SK-N-SH (cell line): ENCODE data around the gene KIF13A. TPM values are rescaled to one million over a fixed set of nuclear protein-coding genes. Genes with fewer than 3 reads are reported as not detected.

Experiments
- CTCF ChIA-PET: fragments of 300-600, 350-600 bp; formaldehyde crosslinking; extraction: SDS; loops from one replicate; lab custom pipeline; 2021; lab: Yijun Ruan, JAX
- POLR2A ChIA-PET: fragments of 350-600 bp; sonication (Branson Sonifier 250); formaldehyde crosslinking; extraction: SDS; loops from one replicate; lab custom pipeline; 2020; ENCODE audit warnings: antibody characterized with exemption, inconsistent platforms; lab: Yijun Ruan, JAX
- DNase-seq: peaks from one replicate; pipeline ENCODE4 v3.0.0; 2012
- H2AFZ ChIP-seq: fragments of 200-600 bp; sonication (generic); 2 replicates; pipeline ENCODE4 v1.8.1; 2016; ENCODE audit warnings: antibody characterized with exemption, mild to moderate bottlenecking, low read depth
- H3F3A ChIP-seq: fragments of 200-600 bp; sonication (generic); replicated peaks from 2 replicates; pipeline ENCODE3; 2016; ENCODE audit warnings: antibody characterized with exemption, mild to moderate bottlenecking; ENCODE audit not compliant: insufficient read depth
- H3K27ac ChIP-seq, 2 experiments: fragments of 200-500 bp in 1 of 2; fragments of 200-600 bp in 1 of 2; sonication (Bioruptor generic) in 1 of 2; sonication (generic), shearing (Covaris generic) in 1 of 2; 2 replicates each; pipeline versions ENCODE4 v1.5.1 to v1.6.1; 2014 to 2016; ENCODE audit warnings: low read depth in 2 of 2, inconsistent platforms in 1 of 2, low read length in 1 of 2, mild to moderate bottlenecking in 1 of 2, mixed read lengths in 1 of 2
- H3K27me3 ChIP-seq: fragments of 200-600 bp; sonication (generic), shearing (Covaris generic); 2 replicates; pipeline ENCODE4 v1.6.1; 2016; ENCODE audit warnings: mixed run types; ENCODE audit not compliant: insufficient read depth
- H3K36me3 ChIP-seq, 2 experiments: fragments of 200-500 bp in 1 of 2; fragments of 200-600 bp in 1 of 2; sonication (Bioruptor generic) in 1 of 2; sonication (generic) in 1 of 2; replicated peaks in 1 of 2; 2 replicates each; pipeline versions ENCODE3 to v1.5.1; 2014 to 2016; ENCODE audit warnings: low read length in 1 of 2, mild to moderate bottlenecking in 1 of 2; ENCODE audit not compliant: insufficient read depth in 2 of 2, control insufficient read depth in 1 of 2
- H3K4me1 ChIP-seq, 2 experiments: fragments of 200-500 bp in 1 of 2; fragments of 200-600 bp in 1 of 2; sonication (Bioruptor generic) in 1 of 2; sonication (generic), shearing (Covaris generic) in 1 of 2; 2 replicates each; pipeline versions ENCODE4 v1.5.1 to v1.6.1; 2014 to 2016; ENCODE audit warnings: low read depth in 1 of 2, low read length in 1 of 2, mixed run types in 1 of 2; ENCODE audit not compliant: insufficient read depth in 2 of 2, control insufficient read depth in 1 of 2
- H3K4me2 ChIP-seq: fragments of 200-600 bp; sonication (generic), shearing (Covaris generic); 2 replicates; pipeline ENCODE4 v1.6.1; 2017; ENCODE audit warnings: mixed run types
- H3K4me3 ChIP-seq, 2 experiments: fragments of 200-500 bp in 1 of 2; fragments of 200-600 bp in 1 of 2; sonication (Bioruptor generic) in 1 of 2; sonication (generic), shearing (Covaris generic) in 1 of 2; 2 replicates each; pipeline versions ENCODE4 v1.5.1 to v1.8.1; 2014 to 2016; ENCODE audit warnings: low read depth in 2 of 2, inconsistent platforms in 1 of 2, low read length in 1 of 2, mild to moderate bottlenecking in 1 of 2, mixed read lengths in 1 of 2, moderate library complexity in 1 of 2
- H3K79me2 ChIP-seq: fragments of 200-600 bp; sonication (generic); 2 replicates; pipeline ENCODE4 v1.8.1; 2017; ENCODE audit warnings: mild to moderate bottlenecking; ENCODE audit not compliant: insufficient read depth
- H3K9ac ChIP-seq: fragments of 200-600 bp; sonication (generic); 2 replicates; pipeline ENCODE4 v1.6.1; 2017; ENCODE audit warnings: mixed run types
- H3K9me2 ChIP-seq: fragments of 200-600 bp; sonication (generic); 2 replicates; pipeline ENCODE4 v1.6.1; 2017; ENCODE audit warnings: mixed run types
- H3K9me3 ChIP-seq: fragments of 200-600 bp; sonication (generic); 2 replicates; pipeline ENCODE4 v1.6.1; 2017; ENCODE audit warnings: mixed run types, mild to moderate bottlenecking, moderate library complexity
- H4K20me1 ChIP-seq: fragments of 200-600 bp; sonication (generic); 2 replicates; pipeline ENCODE4 v1.6.1; 2017; ENCODE audit warnings: mild to moderate bottlenecking, mixed run types; ENCODE audit not compliant: insufficient read depth
- CHD2 ChIP-seq: fragments of 150-350 bp; IDR thresholded peaks from 2 replicates; pipeline ENCODE4 v1.6.1; 2018; ENCODE audit warnings: low read length; ENCODE audit not compliant: partially characterized antibody
- ELF1 ChIP-seq: IDR thresholded peaks from 2 replicates; pipeline ENCODE4 v1.4.0; 2012
- EP300 ChIP-seq, 2 experiments: IDR thresholded peaks; 2 replicates each; pipeline versions ENCODE4 v1.4.0 to v1.6.1; 2012; ENCODE audit warnings: borderline replicate concordance in 1 of 2, low read depth in 1 of 2, low read length in 1 of 2
- EZH2phosphoT487 ChIP-seq: fragments of 200-600 bp; sonication (generic); IDR thresholded peaks from 2 replicates; pipeline ENCODE4 v1.6.1; 2017; ENCODE audit warnings: low read depth, mixed run types, mild to moderate bottlenecking, antibody characterized with exemption, moderate library complexity, borderline replicate concordance
- FOSL2 ChIP-seq: IDR thresholded peaks from 2 replicates; pipeline ENCODE4 v1.4.0; 2012; ENCODE audit warnings: low read depth, mild to moderate bottlenecking, moderate library complexity, borderline replicate concordance
- FOXJ3 ChIP-seq: sonication (generic); formaldehyde crosslinking; IDR thresholded peaks from 2 replicates; pipeline ENCODE4 v1.5.1; 2020; ENCODE audit warnings: mild to moderate bottlenecking, missing genetic modification reagents
- FOXM1 ChIP-seq: IDR thresholded peaks from 2 replicates; pipeline ENCODE4 v1.4.0; 2012; ENCODE audit warnings: low read depth, mild to moderate bottlenecking
- GABPA ChIP-seq: IDR thresholded peaks from 2 replicates; pipeline ENCODE4 v1.4.0; 2012; ENCODE audit warnings: low read depth, mild to moderate bottlenecking
- MEF2A ChIP-seq: IDR thresholded peaks from 2 replicates; pipeline ENCODE4 v1.4.0; 2012; ENCODE audit warnings: low read depth, borderline replicate concordance
- NFIC ChIP-seq: IDR thresholded peaks from 2 replicates; pipeline ENCODE4 v1.4.0; 2012; ENCODE audit warnings: borderline replicate concordance
- RFX5 ChIP-seq: IDR thresholded peaks from 2 replicates; pipeline ENCODE4 v1.6.1; 2012; ENCODE audit warnings: mild to moderate bottlenecking, improper control_type of control experiment, low read length
- RXRA ChIP-seq: IDR thresholded peaks from 2 replicates; pipeline ENCODE4 v1.4.0; 2012; ENCODE audit warnings: low read depth, mild to moderate bottlenecking, borderline replicate concordance
- TAF1 ChIP-seq: IDR thresholded peaks from 2 replicates; pipeline ENCODE4 v1.6.1; 2012; ENCODE audit warnings: low read depth, mild to moderate bottlenecking, low read length, moderate library complexity, borderline replicate concordance
- TEAD4 ChIP-seq: IDR thresholded peaks from 2 replicates; pipeline ENCODE4 v1.4.0; 2012; ENCODE audit warnings: mild to moderate bottlenecking, borderline replicate concordance; ENCODE audit not compliant: insufficient read depth
- WGBS: methylation state at CpG from one replicate; pipeline ENCODE4 v1.1.6; 2017; ENCODE audit warnings: low lambda C conversion rate; 5-methylcytosine and 5-hydroxymethylcytosine counted together
- polyA plus RNA-seq, 3 experiments: library from polyadenylated mRNA; depleted of rRNA; stranded (reverse); fragments of >200 nt; gene quantifications; 2 replicates each; pipeline ENCODE4 v1.2.3, GENCODE V29; 2012
- TF ChIP-seq, protein P1 (sequence below): IDR thresholded peaks from 2 replicates; pipeline ENCODE4 v1.4.0; 2012; ENCODE audit warnings: low read depth, borderline replicate concordance
- TF ChIP-seq, protein P2 (sequence below): IDR thresholded peaks from 2 replicates; pipeline ENCODE4 v1.6.1; 2012; ENCODE audit warnings: mild to moderate bottlenecking, low read depth, low read length, moderate library complexity
- TF ChIP-seq, protein P3 (sequence below): IDR thresholded peaks from 2 replicates; pipeline ENCODE4 v1.4.0; 2012; ENCODE audit warnings: low read depth, borderline replicate concordance
- TF ChIP-seq, protein P4 (sequence below): IDR thresholded peaks from 2 replicates; pipeline ENCODE4; 2012
- TF ChIP-seq, protein P5 (sequence below): IDR thresholded peaks from 2 replicates; pipeline ENCODE4 v1.4.0; 2012; ENCODE audit warnings: low read depth
- TF ChIP-seq, protein P6 (sequence below): fragments of 200-600 bp; sonication (generic); IDR thresholded peaks from 2 replicates; pipeline ENCODE4 v1.6.1; 2017; ENCODE audit warnings: antibody characterized with exemption, mild to moderate bottlenecking, moderate library complexity

The KIF13A gene
- polyA plus RNA-seq, 1 of the 3 experiments (the other 2 are of a cell fraction) = 18.2 TPM

DNA sequence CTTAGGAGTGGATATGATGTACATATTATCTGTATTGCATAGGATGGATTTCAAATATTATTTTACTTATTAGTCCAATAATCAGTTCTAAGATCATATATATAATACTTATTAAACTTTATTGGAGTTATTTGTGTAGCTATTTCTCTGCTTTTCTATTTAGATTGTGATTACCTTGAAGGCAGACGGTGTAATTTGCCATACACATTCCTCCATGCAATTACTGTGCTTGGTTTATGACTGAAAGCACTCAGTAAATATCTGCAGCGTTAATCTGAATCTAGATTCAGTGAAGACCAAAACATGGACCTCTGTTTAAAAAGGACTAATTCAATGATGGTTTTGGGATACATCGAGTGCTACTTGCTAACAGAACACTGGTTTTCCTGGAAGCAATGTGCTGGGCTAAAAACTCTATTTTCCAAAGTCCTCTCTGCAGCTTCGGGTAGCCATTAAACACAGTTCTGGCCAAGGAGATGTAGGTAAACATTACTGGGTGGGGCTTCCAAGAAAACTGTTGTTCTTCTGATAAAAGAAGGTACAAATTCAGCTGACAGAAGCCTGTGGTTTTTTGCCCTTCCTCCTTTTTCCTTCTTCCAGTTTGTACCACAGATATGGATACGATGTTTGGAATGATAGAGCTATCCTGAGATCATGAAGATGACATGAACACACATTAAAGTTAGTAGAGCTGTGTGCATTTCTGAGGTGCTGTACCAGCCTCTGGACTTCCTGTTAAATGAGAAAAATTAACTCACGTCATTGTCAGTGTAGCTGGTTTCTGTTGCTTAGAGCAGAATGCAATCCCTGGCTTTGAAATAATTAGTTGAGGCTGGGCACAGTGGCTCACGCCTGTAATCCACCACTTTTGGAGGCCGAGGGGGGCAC, 144.3 kb downstream of the KIF13A start:
- H3K79me2 ChIP-seq = no peaks in the 10 kb centered on the region
- TF ChIP-seq, protein P1, sequence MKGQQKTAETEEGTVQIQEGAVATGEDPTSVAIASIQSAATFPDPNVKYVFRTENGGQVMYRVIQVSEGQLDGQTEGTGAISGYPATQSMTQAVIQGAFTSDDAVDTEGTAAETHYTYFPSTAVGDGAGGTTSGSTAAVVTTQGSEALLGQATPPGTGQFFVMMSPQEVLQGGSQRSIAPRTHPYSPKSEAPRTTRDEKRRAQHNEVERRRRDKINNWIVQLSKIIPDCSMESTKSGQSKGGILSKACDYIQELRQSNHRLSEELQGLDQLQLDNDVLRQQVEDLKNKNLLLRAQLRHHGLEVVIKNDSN = no peak
- TF ChIP-seq FOSL2 = no peak
- TF ChIP-seq FOXM1 = no peak
- TF ChIP-seq CHD2 = no peak
- TF ChIP-seq MEF2A = no peak
- TF ChIP-seq FOXJ3 (CRISPR knock-in tag) = no peak
- TF ChIP-seq, protein P2, sequence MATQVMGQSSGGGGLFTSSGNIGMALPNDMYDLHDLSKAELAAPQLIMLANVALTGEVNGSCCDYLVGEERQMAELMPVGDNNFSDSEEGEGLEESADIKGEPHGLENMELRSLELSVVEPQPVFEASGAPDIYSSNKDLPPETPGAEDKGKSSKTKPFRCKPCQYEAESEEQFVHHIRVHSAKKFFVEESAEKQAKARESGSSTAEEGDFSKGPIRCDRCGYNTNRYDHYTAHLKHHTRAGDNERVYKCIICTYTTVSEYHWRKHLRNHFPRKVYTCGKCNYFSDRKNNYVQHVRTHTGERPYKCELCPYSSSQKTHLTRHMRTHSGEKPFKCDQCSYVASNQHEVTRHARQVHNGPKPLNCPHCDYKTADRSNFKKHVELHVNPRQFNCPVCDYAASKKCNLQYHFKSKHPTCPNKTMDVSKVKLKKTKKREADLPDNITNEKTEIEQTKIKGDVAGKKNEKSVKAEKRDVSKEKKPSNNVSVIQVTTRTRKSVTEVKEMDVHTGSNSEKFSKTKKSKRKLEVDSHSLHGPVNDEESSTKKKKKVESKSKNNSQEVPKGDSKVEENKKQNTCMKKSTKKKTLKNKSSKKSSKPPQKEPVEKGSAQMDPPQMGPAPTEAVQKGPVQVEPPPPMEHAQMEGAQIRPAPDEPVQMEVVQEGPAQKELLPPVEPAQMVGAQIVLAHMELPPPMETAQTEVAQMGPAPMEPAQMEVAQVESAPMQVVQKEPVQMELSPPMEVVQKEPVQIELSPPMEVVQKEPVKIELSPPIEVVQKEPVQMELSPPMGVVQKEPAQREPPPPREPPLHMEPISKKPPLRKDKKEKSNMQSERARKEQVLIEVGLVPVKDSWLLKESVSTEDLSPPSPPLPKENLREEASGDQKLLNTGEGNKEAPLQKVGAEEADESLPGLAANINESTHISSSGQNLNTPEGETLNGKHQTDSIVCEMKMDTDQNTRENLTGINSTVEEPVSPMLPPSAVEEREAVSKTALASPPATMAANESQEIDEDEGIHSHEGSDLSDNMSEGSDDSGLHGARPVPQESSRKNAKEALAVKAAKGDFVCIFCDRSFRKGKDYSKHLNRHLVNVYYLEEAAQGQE = no peak
- no peak for TF ChIP-seq ELF1
- TF ChIP-seq, protein P3, sequence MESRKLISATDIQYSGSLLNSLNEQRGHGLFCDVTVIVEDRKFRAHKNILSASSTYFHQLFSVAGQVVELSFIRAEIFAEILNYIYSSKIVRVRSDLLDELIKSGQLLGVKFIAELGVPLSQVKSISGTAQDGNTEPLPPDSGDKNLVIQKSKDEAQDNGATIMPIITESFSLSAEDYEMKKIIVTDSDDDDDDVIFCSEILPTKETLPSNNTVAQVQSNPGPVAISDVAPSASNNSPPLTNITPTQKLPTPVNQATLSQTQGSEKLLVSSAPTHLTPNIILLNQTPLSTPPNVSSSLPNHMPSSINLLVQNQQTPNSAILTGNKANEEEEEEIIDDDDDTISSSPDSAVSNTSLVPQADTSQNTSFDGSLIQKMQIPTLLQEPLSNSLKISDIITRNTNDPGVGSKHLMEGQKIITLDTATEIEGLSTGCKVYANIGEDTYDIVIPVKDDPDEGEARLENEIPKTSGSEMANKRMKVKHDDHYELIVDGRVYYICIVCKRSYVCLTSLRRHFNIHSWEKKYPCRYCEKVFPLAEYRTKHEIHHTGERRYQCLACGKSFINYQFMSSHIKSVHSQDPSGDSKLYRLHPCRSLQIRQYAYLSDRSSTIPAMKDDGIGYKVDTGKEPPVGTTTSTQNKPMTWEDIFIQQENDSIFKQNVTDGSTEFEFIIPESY = no peak
- no peak for TF ChIP-seq RFX5
- no peak for TF ChIP-seq RXRA
- no peak for TF ChIP-seq TAF1
- TF ChIP-seq EZH2phosphoT487 = no peak
- no peak for TF ChIP-seq NFIC
- TF ChIP-seq, protein P4, sequence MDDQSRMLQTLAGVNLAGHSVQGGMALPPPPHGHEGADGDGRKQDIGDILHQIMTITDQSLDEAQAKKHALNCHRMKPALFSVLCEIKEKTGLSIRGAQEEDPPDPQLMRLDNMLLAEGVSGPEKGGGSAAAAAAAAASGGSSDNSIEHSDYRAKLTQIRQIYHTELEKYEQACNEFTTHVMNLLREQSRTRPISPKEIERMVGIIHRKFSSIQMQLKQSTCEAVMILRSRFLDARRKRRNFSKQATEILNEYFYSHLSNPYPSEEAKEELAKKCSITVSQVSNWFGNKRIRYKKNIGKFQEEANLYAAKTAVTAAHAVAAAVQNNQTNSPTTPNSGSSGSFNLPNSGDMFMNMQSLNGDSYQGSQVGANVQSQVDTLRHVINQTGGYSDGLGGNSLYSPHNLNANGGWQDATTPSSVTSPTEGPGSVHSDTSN = no peak
- TF ChIP-seq, protein P5, sequence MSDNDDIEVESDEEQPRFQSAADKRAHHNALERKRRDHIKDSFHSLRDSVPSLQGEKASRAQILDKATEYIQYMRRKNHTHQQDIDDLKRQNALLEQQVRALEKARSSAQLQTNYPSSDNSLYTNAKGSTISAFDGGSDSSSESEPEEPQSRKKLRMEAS = no peak
- no peak for TF ChIP-seq TEAD4
- TF ChIP-seq GABPA = no peak
- no peak for TF ChIP-seq EP300 (IDR thresholded peaks at IDR 0.05; ENCODE audit: borderline replicate concordance in 1 of 2, low read depth in 1 of 2, low read length in 1 of 2)
- TF ChIP-seq, protein P6, sequence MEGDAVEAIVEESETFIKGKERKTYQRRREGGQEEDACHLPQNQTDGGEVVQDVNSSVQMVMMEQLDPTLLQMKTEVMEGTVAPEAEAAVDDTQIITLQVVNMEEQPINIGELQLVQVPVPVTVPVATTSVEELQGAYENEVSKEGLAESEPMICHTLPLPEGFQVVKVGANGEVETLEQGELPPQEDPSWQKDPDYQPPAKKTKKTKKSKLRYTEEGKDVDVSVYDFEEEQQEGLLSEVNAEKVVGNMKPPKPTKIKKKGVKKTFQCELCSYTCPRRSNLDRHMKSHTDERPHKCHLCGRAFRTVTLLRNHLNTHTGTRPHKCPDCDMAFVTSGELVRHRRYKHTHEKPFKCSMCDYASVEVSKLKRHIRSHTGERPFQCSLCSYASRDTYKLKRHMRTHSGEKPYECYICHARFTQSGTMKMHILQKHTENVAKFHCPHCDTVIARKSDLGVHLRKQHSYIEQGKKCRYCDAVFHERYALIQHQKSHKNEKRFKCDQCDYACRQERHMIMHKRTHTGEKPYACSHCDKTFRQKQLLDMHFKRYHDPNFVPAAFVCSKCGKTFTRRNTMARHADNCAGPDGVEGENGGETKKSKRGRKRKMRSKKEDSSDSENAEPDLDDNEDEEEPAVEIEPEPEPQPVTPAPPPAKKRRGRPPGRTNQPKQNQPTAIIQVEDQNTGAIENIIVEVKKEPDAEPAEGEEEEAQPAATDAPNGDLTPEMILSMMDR = no peak
- WGBS = 88% methylated on average over 8 of the region's 8 CpGs
- no peaks in the 10 kb centered on the region for H3K9me2 ChIP-seq
- no peak overlapping the region for H2AFZ ChIP-seq
- peaks cover 9% of the 10 kb centered on the region for H3F3A ChIP-seq
- no peaks in the 10 kb centered on the region for H4K20me1 ChIP-seq
- H3K9me3 ChIP-seq = no peaks in the 10 kb centered on the region
- no peak overlapping the region for H3K27ac ChIP-seq
- no peak overlapping the region for H3K4me2 ChIP-seq
- POLR2A ChIA-PET = no interaction called here
- no peak overlapping the region for H3K4me3 ChIP-seq
- no peaks in the 10 kb centered on the region for H3K4me1 ChIP-seq
- no peak for DNase-seq
- H3K9ac ChIP-seq = no peak overlapping the region
- H3K36me3 ChIP-seq = peaks cover 8 to 20% of the 10 kb centered on the region in 2 experiments
- H3K27me3 ChIP-seq = no peaks in the 10 kb centered on the region
- CTCF ChIA-PET = interaction anchor here (0.7 kb wide), 1 partner anchor 10 kb away, joined by 3 read pairs; no protein-coding TSS in a partner anchor
